ACC112 (cell line): ENCODE measurements around the gene LGALS8.
A peak's percentile ranks its signal among the peaks of the same experiment; 100 is the strongest.
"Not testable (repeated sequence)": the region's sequence is repeated elsewhere in the genome, so short reads cannot be mapped to it uniquely, and the experiment has no call there.

Source experiments
- H2AFZ ChIP-seq: fragments of 200-600 bp; sonication (generic); one replicate; pipeline ENCODE4 v1.6.0; 2017; ENCODE audit warnings: antibody characterized with exemption, low read length; ENCODE audit not compliant: unreplicated experiment
- H3K27ac ChIP-seq: fragments of 200-600 bp; sonication (generic); 2 replicates; pipeline ENCODE4 v1.5.1; 2014; ENCODE audit warnings: low read depth, mild to moderate bottlenecking, antibody characterized with exemption, low read length, moderate library complexity
- H3K27me3 ChIP-seq: fragments of 200-600 bp; sonication (generic); 2 replicates; pipeline ENCODE4 v1.6.1; 2014; ENCODE audit warnings: mild to moderate bottlenecking, antibody characterized with exemption, low read length, moderate library complexity, mixed read lengths; ENCODE audit not compliant: insufficient read depth
- H3K36me3 ChIP-seq: fragments of 200-600 bp; sonication (generic); 2 replicates; pipeline ENCODE4 v1.6.1; 2016; ENCODE audit warnings: mild to moderate bottlenecking, antibody characterized with exemption, low read length, moderate library complexity, mixed read lengths; ENCODE audit not compliant: insufficient read depth
- H3K4me1 ChIP-seq: fragments of 200-600 bp; sonication (generic); one replicate; pipeline ENCODE4 v1.6.1; 2016; ENCODE audit warnings: low read length, mixed read lengths; ENCODE audit not compliant: insufficient read depth, unreplicated experiment, control insufficient read depth
- H3K4me3 ChIP-seq: fragments of 200-600 bp; sonication (generic); 2 replicates; pipeline ENCODE4 v1.5.1; 2014; ENCODE audit warnings: mild to moderate bottlenecking, low read depth, low read length
- H3K79me2 ChIP-seq: fragments of 200-600 bp; sonication (generic); one replicate; pipeline ENCODE4 v1.6.0; 2016; ENCODE audit warnings: low read length; ENCODE audit not compliant: control insufficient read depth, unreplicated experiment, insufficient read depth

Gene LGALS8

GRCh38 chr1:236494586-236495466 is 29.0 kb upstream of the LGALS8 start:
- no peak overlapping the region for H2AFZ ChIP-seq
- H3K36me3 ChIP-seq: no peaks in the 10 kb centered on the region
- no peaks in the 10 kb centered on the region for H3K79me2 ChIP-seq
- H3K27ac ChIP-seq: no peak overlapping the region
- H3K4me3 ChIP-seq: no peak overlapping the region
- no peaks in the 10 kb centered on the region for H3K27me3 ChIP-seq
- H3K4me1 ChIP-seq: no peaks in the 10 kb centered on the region

- Histone ChIP-seq H3K27ac (no peak overlapping the region), H3K4me1 (no peaks in the 10 kb centered on the region), H3K4me3 (no peak overlapping the region), H3K79me2 (no peaks in the 10 kb centered on the region), H2AFZ (no peak overlapping the region), H3K27me3 (no peaks in the 10 kb centered on the region), H3K36me3 (no peaks in the 10 kb centered on the region)
Measured at GRCh38 chr1:236495467-236496112, 28.2 kb upstream of the LGALS8 start.

DNA sequence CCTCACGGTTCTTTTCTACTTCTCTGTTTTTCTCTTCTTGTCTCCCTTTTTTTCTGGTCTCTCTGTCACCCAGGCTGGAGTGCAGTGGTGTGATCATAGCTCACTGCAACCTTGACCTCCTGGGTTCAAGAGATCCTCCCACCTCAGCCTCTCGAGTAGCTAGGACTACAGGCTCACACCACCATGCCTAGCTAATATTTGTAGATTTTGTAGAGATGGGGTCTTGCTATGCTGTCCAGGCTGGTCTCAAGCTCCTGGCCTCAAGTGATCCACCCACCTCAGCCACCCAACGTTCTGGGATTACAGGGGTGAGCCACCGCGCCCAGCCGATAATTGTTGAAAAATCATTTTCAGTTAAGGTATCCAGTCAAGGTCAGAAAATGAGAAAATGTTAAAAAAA is 25.9 kb upstream of the LGALS8 start:
- no peaks in the 10 kb centered on the region for H3K79me2 ChIP-seq
- no peak overlapping the region for H3K27ac ChIP-seq
- H2AFZ ChIP-seq: no peak overlapping the region
- no peaks in the 10 kb centered on the region for H3K27me3 ChIP-seq
- H3K4me3 ChIP-seq: no peak overlapping the region
- peaks cover 5% of the 10 kb centered on the region for H3K4me1 ChIP-seq
- H3K36me3 ChIP-seq: no peaks in the 10 kb centered on the region

DNA sequence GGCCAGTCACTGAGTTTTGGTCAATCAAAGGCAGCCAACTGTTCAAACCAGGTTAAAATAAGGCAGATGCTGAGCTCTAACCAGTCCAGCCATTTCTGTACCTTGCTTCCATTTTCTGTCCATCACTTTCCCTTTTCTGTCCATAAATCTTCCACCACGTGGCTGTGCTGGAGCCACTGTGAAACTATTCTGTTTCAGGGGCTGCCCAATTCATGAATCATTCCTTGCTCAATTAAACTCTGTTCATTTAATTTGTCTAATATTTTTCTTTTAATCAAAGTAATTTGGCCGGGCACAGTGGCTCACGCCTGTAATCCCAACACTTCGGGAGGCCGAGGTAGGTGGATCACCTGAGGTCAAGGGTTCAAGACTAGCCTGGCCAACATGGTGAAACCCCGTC is 22.7 kb upstream of the LGALS8 start:
- H3K79me2 ChIP-seq: no peaks in the 10 kb centered on the region
- H3K36me3 ChIP-seq: no peaks in the 10 kb centered on the region
- H2AFZ ChIP-seq: no peak overlapping the region
- H3K4me1 ChIP-seq: peaks cover 6% of the 10 kb centered on the region
- no peaks in the 10 kb centered on the region for H3K27me3 ChIP-seq
- no peak overlapping the region for H3K27ac ChIP-seq
- H3K4me3 ChIP-seq: no peak overlapping the region

DNA sequence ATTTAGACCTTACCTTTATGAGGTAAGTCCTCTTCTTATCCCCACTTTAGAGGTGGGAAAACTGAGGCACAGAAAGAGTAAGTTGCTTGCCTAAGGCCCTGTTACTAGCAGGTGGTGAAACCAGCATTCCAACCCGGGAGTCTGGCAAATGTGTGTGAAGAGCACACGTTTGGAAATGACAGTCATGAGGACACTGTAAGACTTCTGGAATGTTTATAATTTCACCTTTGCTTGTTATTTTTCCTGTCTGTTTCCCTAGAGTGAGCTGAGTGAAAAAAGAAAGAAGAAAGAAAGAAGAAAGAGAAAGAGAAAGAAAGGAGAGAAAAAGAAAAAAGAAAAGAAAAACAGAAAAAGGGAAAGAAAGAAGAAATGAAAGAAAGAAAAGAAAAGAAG is 21.2 kb upstream of the LGALS8 start:
- H3K79me2 ChIP-seq: no peaks in the 10 kb centered on the region
- H3K4me3 ChIP-seq: peak overlapping the region; percentile 40
- H3K36me3 ChIP-seq: no peaks in the 10 kb centered on the region
- H3K27ac ChIP-seq: peak overlapping the region; percentile 52
- H3K4me1 ChIP-seq: peaks cover 9% of the 10 kb centered on the region
- peak overlapping the region; percentile 23 for H2AFZ ChIP-seq
- H3K27me3 ChIP-seq: no peaks in the 10 kb centered on the region

GRCh38 chr1:236502972-236503639 is 20.7 kb upstream of the LGALS8 start:
- peak overlapping the region; percentile 52 for H3K27ac ChIP-seq
- H3K36me3 ChIP-seq: no peaks in the 10 kb centered on the region
- H3K27me3 ChIP-seq: no peaks in the 10 kb centered on the region
- no peaks in the 10 kb centered on the region for H3K79me2 ChIP-seq
- H2AFZ ChIP-seq: peak overlapping the region; percentile 68
- H3K4me1 ChIP-seq: peaks cover 9% of the 10 kb centered on the region
- H3K4me3 ChIP-seq: peak overlapping the region; percentile 40

- H3K36me3 ChIP-seq, H3K4me1 ChIP-seq, H3K79me2 ChIP-seq, H2AFZ ChIP-seq, H3K4me3 ChIP-seq, H3K27me3 ChIP-seq, H3K27ac ChIP-seq: not testable (repeated sequence)
Measured at GRCh38 chr1:236504338-236504737, 19.4 kb upstream of the LGALS8 start.

DNA sequence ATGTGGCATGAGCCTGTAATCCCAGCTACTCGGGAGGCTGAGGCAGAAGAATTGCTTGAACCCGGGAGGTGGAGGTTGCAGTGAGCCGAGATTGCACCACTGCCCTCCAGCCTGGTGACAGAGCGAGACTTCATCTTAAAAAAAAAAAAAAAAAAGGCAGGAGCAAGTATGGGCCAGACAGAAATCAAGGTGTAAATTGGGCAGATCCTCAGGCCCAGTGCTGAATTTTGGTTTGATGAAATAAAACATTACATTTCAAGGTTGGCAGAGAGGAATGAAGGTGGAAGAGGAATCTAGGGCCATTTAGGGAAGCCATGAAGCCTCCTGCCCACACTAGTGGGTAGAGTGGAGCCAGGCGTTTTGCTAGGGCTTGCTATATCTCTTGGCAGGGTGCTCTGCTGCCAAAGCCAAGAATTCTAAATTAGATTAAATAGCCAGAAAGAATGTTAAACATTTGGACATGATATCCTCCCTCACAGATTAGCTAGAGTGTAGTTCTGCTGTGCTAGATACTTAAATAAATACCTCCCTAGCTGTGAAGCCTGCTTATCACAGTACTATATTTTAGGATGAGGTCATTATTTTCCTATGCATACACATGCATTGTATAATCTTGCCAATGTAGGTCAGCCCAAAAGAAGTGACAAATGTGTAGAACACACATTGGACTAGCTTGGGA is 16.6 kb upstream of the LGALS8 start:
- Histone ChIP-seq H3K27ac (no peak overlapping the region), H2AFZ (no peak overlapping the region), H3K4me1 (peaks cover 9% of the 10 kb centered on the region), H3K27me3 (no peaks in the 10 kb centered on the region), H3K4me3 (no peak overlapping the region), H3K79me2 (no peaks in the 10 kb centered on the region), H3K36me3 (no peaks in the 10 kb centered on the region)

DNA sequence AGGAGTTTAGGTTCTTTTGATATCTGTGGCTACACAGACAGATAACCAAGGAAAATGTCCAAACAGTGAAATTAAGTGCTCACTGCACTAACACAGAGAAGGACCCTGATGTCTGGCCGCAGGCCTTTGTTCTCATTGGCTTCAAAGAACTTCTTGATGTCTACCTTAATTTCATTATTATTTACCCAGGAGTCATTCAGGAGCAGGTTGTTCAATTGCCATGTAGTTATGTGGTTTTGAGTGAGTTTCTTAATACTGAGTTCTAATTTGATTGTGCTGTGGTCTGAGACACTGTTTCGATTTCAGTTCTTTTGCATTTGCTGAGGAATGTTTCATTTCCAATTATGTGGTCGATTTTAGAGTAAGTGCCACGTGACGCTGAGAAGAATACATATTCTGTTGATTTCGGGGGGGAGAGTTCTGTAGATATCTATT is 15.2 kb upstream of the LGALS8 start:
- Histone ChIP-seq H2AFZ (no peak overlapping the region), H3K27ac (no peak overlapping the region), H3K4me3 (no peak overlapping the region), H3K36me3 (no peaks in the 10 kb centered on the region), H3K4me1 (peaks cover 3% of the 10 kb centered on the region), H3K27me3 (no peaks in the 10 kb centered on the region), H3K79me2 (no peaks in the 10 kb centered on the region)

DNA sequence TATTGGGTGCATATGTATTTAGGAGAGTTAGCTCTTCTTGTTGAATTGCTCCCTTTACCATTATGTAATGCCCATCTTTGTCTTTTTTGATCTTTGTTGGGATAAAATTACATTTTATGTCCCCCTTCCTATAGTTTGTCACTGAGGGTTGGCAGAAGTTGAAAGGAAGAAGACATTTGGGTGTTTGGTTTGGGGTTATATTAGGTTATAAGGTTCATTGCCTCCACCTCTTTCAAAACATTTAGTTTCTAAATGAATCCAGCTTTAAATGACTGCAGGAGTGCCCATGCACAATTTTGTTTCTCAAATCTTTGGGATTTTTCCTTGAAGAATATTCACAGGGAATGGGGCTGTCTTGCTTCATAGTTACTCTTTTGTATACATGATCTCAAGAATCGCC is 14.6 kb upstream of the LGALS8 start:
- H3K79me2 ChIP-seq: no peaks in the 10 kb centered on the region
- no peaks in the 10 kb centered on the region for H3K36me3 ChIP-seq
- no peak overlapping the region for H3K4me3 ChIP-seq
- H3K27me3 ChIP-seq: no peaks in the 10 kb centered on the region
- no peak overlapping the region for H3K27ac ChIP-seq
- H3K4me1 ChIP-seq: peaks cover 3% of the 10 kb centered on the region
- no peak overlapping the region for H2AFZ ChIP-seq
